Measurements from ENCODE around the gene HCN3. TPM values are rescaled to one million over a fixed set of nuclear protein-coding genes. Genes with fewer than 3 reads are reported as not detected.

The HCN3 gene
- total RNA-seq, 6 experiments from 2014 or later = 1.3 to 1.6 (median 1.5) TPM

- DNase-seq = no peak
- H3K27ac Mint-ChIP-seq = no peak overlapping the region
- H3K4me3 Mint-ChIP-seq = no peak overlapping the region
- peaks cover 23% of the 10 kb centered on the region for H3K27me3 Mint-ChIP-seq (ENCODE audit: insufficient read depth)
- no peaks in the 10 kb centered on the region for H3K9me3 Mint-ChIP-seq
- no peaks in the 10 kb centered on the region for H3K4me1 Mint-ChIP-seq (ENCODE audit: low read depth)
- no peak for TF ChIP-seq CTCF (IDR thresholded peaks at IDR 0.05)
- H3K36me3 Mint-ChIP-seq (ENCODE audit: low read depth) = no peaks in the 10 kb centered on the region
These were observed 22.8 kb downstream of the HCN3 start for GRCh38 chr1:155300024-155300423.

- Mint-ChIP-seq H3K9me3 (no peaks in the 10 kb centered on the region), H3K4me3 (no peak overlapping the region), H3K36me3 (ENCODE audit: low read depth) (no peaks in the 10 kb centered on the region), H3K27me3 (ENCODE audit: insufficient read depth) (peaks cover 21% of the 10 kb centered on the region), H3K27ac (no peak overlapping the region), H3K4me1 (ENCODE audit: low read depth) (no peaks in the 10 kb centered on the region; the same call in 1 of the 2 replicates)
- no peak for DNase-seq
- TF ChIP-seq CTCF (IDR thresholded peaks at IDR 0.05) = no peak
These were observed 23.5 kb downstream of the HCN3 start for GRCh38 chr1:155300553-155301329.

GRCh38 chr1:155301342-155301841 is 24.1 kb downstream of the HCN3 start, which contains the start of gene PKLR:
PKLR (minus strand) TSS chr1:155301438; CDS start chr1:155301395, 43 bp downstream.
- Mint-ChIP-seq H3K4me1 (ENCODE audit: low read depth) (peaks cover 6% of the 10 kb centered on the region; the same call in 1 of the 2 replicates), H3K27me3 (ENCODE audit: insufficient read depth) (peaks cover 19% of the 10 kb centered on the region), H3K9me3 (no peaks in the 10 kb centered on the region), H3K27ac (no peak within 1 kb of the TSS), H3K36me3 (ENCODE audit: low read depth) (no peaks in the 10 kb centered on the region), H3K4me3 (no peak within 1 kb of the TSS)
- DNase-seq = no peak
- TF ChIP-seq CTCF (IDR thresholded peaks at IDR 0.05) = no peak

GRCh38 chr1:155304558-155305063 is 27.3 kb downstream of the HCN3 start:
- Mint-ChIP-seq H3K36me3 (ENCODE audit: low read depth) (no peaks in the 10 kb centered on the region), H3K9me3 (no peaks in the 10 kb centered on the region), H3K27me3 (ENCODE audit: insufficient read depth) (peaks cover 10% of the 10 kb centered on the region), H3K4me1 (ENCODE audit: low read depth) (peaks cover 16% of the 10 kb centered on the region), H3K4me3 (no peak overlapping the region), H3K27ac (no peak overlapping the region)
- DNase-seq = no peak
- TF ChIP-seq CTCF (IDR thresholded peaks at IDR 0.05) = no peak

GRCh38 chr1:155305881-155306391 is 28.7 kb downstream of the HCN3 start:
- Mint-ChIP-seq H3K4me1 (ENCODE audit: low read depth) (peaks cover 24% of the 10 kb centered on the region), H3K36me3 (ENCODE audit: low read depth) (no peaks in the 10 kb centered on the region), H3K27ac (no peak overlapping the region), H3K4me3 (no peak overlapping the region), H3K9me3 (no peaks in the 10 kb centered on the region), H3K27me3 (ENCODE audit: insufficient read depth) (peaks cover 10% of the 10 kb centered on the region)
- no peak for DNase-seq
- no peak for TF ChIP-seq CTCF (IDR thresholded peaks at IDR 0.05)

Data from HFFc6 (cell line).